H1 (cell line): Measurements from ENCODE around the gene LHFPL6. TPM values are rescaled to one million over a fixed set of nuclear protein-coding genes. Genes with fewer than 3 reads are reported as not detected.

Source experiments
- CTCF ChIA-PET: fragments of 300-600 bp; sonication (Branson Sonifier 250); formaldehyde crosslinking; loops from one replicate; lab custom pipeline; 2021; ENCODE audit not compliant: partially characterized antibody; lab: Charles Lee
- POLR2A ChIA-PET: fragments of 300-600 bp; sonication (Branson Sonifier 250); formaldehyde crosslinking; loops from one replicate; lab custom pipeline; 2021; ENCODE audit warnings: inconsistent platforms; ENCODE audit not compliant: partially characterized antibody; lab: Charles Lee
- DNase-seq, 2 experiments: peaks; one replicate each; pipeline versions ENCODE4 v3.0.0 to v3.0.0-alpha.2; 2010 to 2022; ENCODE audit warnings: low spot score in 2 of 2, low read depth in 1 of 2, mixed read lengths in 1 of 2
- FAIRE-seq: peaks from 2 replicates; lab custom pipeline; 2011; peaks lifted over from hg19 to GRCh38; lab: Jason Lieb, UNC
- H2AFZ ChIP-seq: 2 replicates; pipeline ENCODE4 v1.8.1; 2012; ENCODE audit warnings: low read length, inconsistent platforms
- H2AK5ac ChIP-seq: 2 replicates; pipeline ENCODE4 v1.6.1; 2013; ENCODE audit warnings: low read depth, low read length
- H2BK120ac ChIP-seq: replicated peaks from 2 replicates; pipeline ENCODE3; 2013; ENCODE audit warnings: low read depth, low read length, inconsistent platforms
- H2BK12ac ChIP-seq: 2 replicates; pipeline ENCODE4 v1.6.1; 2013; ENCODE audit warnings: low read depth, low read length
- H2BK15ac ChIP-seq: 2 replicates; pipeline ENCODE4 v1.6.1; 2013; ENCODE audit warnings: low read length
- H2BK20ac ChIP-seq: 2 replicates; pipeline ENCODE4 v1.6.1; 2013; ENCODE audit warnings: low read length
- H2BK5ac ChIP-seq: 2 replicates; pipeline ENCODE4 v1.6.1; 2013; ENCODE audit warnings: low read depth, low read length
- H3K14ac ChIP-seq: 2 replicates; pipeline ENCODE4 v1.6.1; 2013; ENCODE audit warnings: inconsistent platforms; ENCODE audit not compliant: insufficient read length
- H3K18ac ChIP-seq: 2 replicates; pipeline ENCODE4 v1.6.1; 2013; ENCODE audit warnings: low read length; ENCODE audit errors: extremely low read depth
- H3K23ac ChIP-seq: 2 replicates; pipeline ENCODE4 v1.6.1; 2013; ENCODE audit warnings: inconsistent platforms; ENCODE audit not compliant: insufficient read length
- H3K23me2 ChIP-seq: 2 replicates; pipeline ENCODE4 v1.6.1; 2013; ENCODE audit warnings: low read depth, low read length
- H3K27ac ChIP-seq: 2 replicates; pipeline ENCODE4 v1.6.1; 2011; ENCODE audit warnings: low read depth, low read length, inconsistent platforms
- H3K27me3 ChIP-seq, 4 experiments: replicated peaks in 1 of 4; 1 replicate in 1 of 4; 2 replicates in 3 of 4; pipeline versions ENCODE4 v1.6.1 to v1.8.1; 2011 to 2013; ENCODE audit warnings: low read length in 3 of 4, mild to moderate bottlenecking in 3 of 4, inconsistent platforms in 2 of 4, mixed read lengths in 2 of 4, moderate library complexity in 1 of 4; ENCODE audit not compliant: control insufficient read depth in 3 of 4, insufficient read depth in 3 of 4; ENCODE audit errors: extremely low read depth in 1 of 4
- H3K36me3 ChIP-seq, 4 experiments: 2 replicates each; pipeline versions ENCODE4 v1.6.1 to v1.8.1; 2011 to 2013; ENCODE audit warnings: mild to moderate bottlenecking in 4 of 4, low read length in 3 of 4, moderate library complexity in 2 of 4, control low read depth in 1 of 4, inconsistent platforms in 1 of 4; ENCODE audit not compliant: insufficient read depth in 4 of 4, control insufficient read depth in 2 of 4
- H3K4ac ChIP-seq: replicated peaks from 2 replicates; pipeline ENCODE3; 2013; ENCODE audit warnings: low read length, low read depth, mixed read lengths, inconsistent platforms; ENCODE audit not compliant: insufficient read length
- H3K4me1 ChIP-seq, 4 experiments: replicated peaks in 1 of 4; 1 replicate in 1 of 4; 2 replicates in 3 of 4; pipeline versions ENCODE4 v1.6.1 to v1.8.1; 2011 to 2013; ENCODE audit warnings: low read length in 3 of 4, inconsistent platforms in 2 of 4, mixed read lengths in 1 of 4; ENCODE audit not compliant: insufficient read depth in 4 of 4, control insufficient read depth in 3 of 4
- H3K4me2 ChIP-seq, 2 experiments: 2 replicates each; pipeline versions ENCODE4 v1.6.1 to v1.8.1; 2011 to 2013; ENCODE audit warnings: low read depth in 2 of 2, low read length in 2 of 2, control low read depth in 1 of 2, inconsistent platforms in 1 of 2, mild to moderate bottlenecking in 1 of 2; ENCODE audit not compliant: insufficient read depth in 1 of 2
- H3K4me3 ChIP-seq, 4 experiments: fragments of 200-600, 300-600 bp in 1 of 4; sonication (generic), shearing (Covaris generic), sonication (Bioruptor Twin) in 1 of 4; 2 replicates each; pipeline versions ENCODE4 v1.5.1 to v1.8.1; 2011 to 2016; ENCODE audit warnings: low read length in 4 of 4, low read depth in 3 of 4, control low read depth in 2 of 4, inconsistent platforms in 2 of 4, mild to moderate bottlenecking in 2 of 4, mixed read lengths in 1 of 4, moderate library complexity in 1 of 4; ENCODE audit not compliant: insufficient read depth in 2 of 4; ENCODE audit errors: extremely low read depth in 1 of 4
- H3K56ac ChIP-seq: replicated peaks from 2 replicates; pipeline ENCODE3; 2013; ENCODE audit warnings: low read depth, mild to moderate bottlenecking, mixed read lengths, low read length, inconsistent platforms; ENCODE audit not compliant: insufficient read length
- H3K79me1 ChIP-seq: 2 replicates; pipeline ENCODE4 v1.6.1; 2013; ENCODE audit warnings: low read depth, low read length, control low read depth
- H3K79me2 ChIP-seq, 2 experiments: 2 replicates each; pipeline versions ENCODE4 v1.6.1 to v1.8.1; 2012 to 2013; ENCODE audit warnings: low read length in 2 of 2, mild to moderate bottlenecking in 2 of 2, inconsistent platforms in 1 of 2; ENCODE audit not compliant: insufficient read depth in 2 of 2, control insufficient read depth in 1 of 2
- H3K9ac ChIP-seq, 4 experiments: replicated peaks in 1 of 4; 1 replicate in 1 of 4; 2 replicates in 3 of 4; pipeline versions ENCODE4 v1.6.1 to v1.8.1; 2011 to 2013; ENCODE audit warnings: low read depth in 3 of 4, low read length in 3 of 4, control low read depth in 2 of 4, mild to moderate bottlenecking in 2 of 4, moderate library complexity in 2 of 4, inconsistent platforms in 1 of 4; ENCODE audit errors: extremely low read depth in 1 of 4
- H3K9me3 ChIP-seq, 2 experiments: 2 replicates each; pipeline versions ENCODE4 v1.6.1 to v1.8.1; 2012 to 2013; ENCODE audit warnings: mild to moderate bottlenecking in 2 of 2, moderate library complexity in 2 of 2, control low read depth in 1 of 2, inconsistent platforms in 1 of 2, low read depth in 1 of 2, low read length in 1 of 2, mixed read lengths in 1 of 2; ENCODE audit not compliant: insufficient read depth in 2 of 2
- H4K20me1 ChIP-seq, 2 experiments: replicated peaks in 1 of 2; 2 replicates each; pipeline versions ENCODE3 to v1.8.1; 2011 to 2013; ENCODE audit warnings: inconsistent platforms in 2 of 2, low read length in 2 of 2, mild to moderate bottlenecking in 1 of 2; ENCODE audit not compliant: insufficient read depth in 2 of 2, control insufficient read depth in 1 of 2
- H4K5ac ChIP-seq: 2 replicates; pipeline ENCODE4 v1.6.1; 2013; ENCODE audit warnings: low read length, low read depth, mixed read lengths, inconsistent platforms; ENCODE audit not compliant: insufficient read length
- H4K8ac ChIP-seq: 2 replicates; pipeline ENCODE4 v1.8.0; 2013; ENCODE audit warnings: mild to moderate bottlenecking, moderate library complexity, low read length, inconsistent platforms; ENCODE audit not compliant: insufficient read depth; ENCODE audit errors: extremely low read depth
- H4K91ac ChIP-seq: replicated peaks from 2 replicates; pipeline ENCODE3; 2013; ENCODE audit warnings: low read length, mixed read lengths, inconsistent platforms; ENCODE audit not compliant: insufficient read length
- CBX8 ChIP-seq: fragments of 300-800, 300-1000 bp; sonication (generic); IDR thresholded peaks from 2 replicates; pipeline ENCODE4 v1.7.1; 2016; ENCODE audit warnings: low read depth, low read length, borderline replicate concordance
- EGR1 ChIP-seq: IDR thresholded peaks from 2 replicates; pipeline ENCODE4 v1.6.1; 2011; ENCODE audit warnings: low read depth, low read length, borderline replicate concordance
- KDM1A ChIP-seq: fragments of 200-600, 300-600 bp; sonication (generic); IDR thresholded peaks from 2 replicates; pipeline ENCODE4 v1.7.1; 2016; ENCODE audit warnings: mild to moderate bottlenecking, low read length, borderline replicate concordance
- RAD21 ChIP-seq, 2 experiments: IDR thresholded peaks in 1 of 2; conservative IDR thresholded peaks in 1 of 2; 2 replicates each; pipeline ENCODE4 v1.6.1; 2011; ENCODE audit warnings: low read depth in 2 of 2, low read length in 2 of 2, improper control_type of control experiment in 1 of 2, inconsistent platforms in 1 of 2, mild to moderate bottlenecking in 1 of 2, moderate library complexity in 1 of 2
- RBBP5 ChIP-seq: IDR thresholded peaks from 2 replicates; pipeline ENCODE4 v1.7.1; 2012; ENCODE audit warnings: low read depth, mild to moderate bottlenecking, inconsistent platforms, low read length, moderate library complexity, borderline replicate concordance
- RXRA ChIP-seq: IDR thresholded peaks from 2 replicates; pipeline ENCODE4 v1.6.1; 2011; ENCODE audit warnings: low read depth, mild to moderate bottlenecking, low read length, moderate library complexity; ENCODE audit not compliant: insufficient read depth
- WGBS, 2 experiments: shearing (Covaris generic) in 1 of 2; methylation state at CpG; one replicate each; pipeline versions ENCODE4 v1.1.6 to v1.1.7; 2013 to 2015; ENCODE audit warnings: low lambda C conversion rate in 2 of 2, mixed read lengths in 2 of 2, inconsistent platforms in 1 of 2, low coverage in 1 of 2, missing lambda C conversion rate in 1 of 2; ENCODE audit not compliant: insufficient replicate concordance in 2 of 2, insufficient coverage in 1 of 2, insufficient read length in 1 of 2; ENCODE audit errors: extremely low coverage in 1 of 2, missing lambda C conversion rate in 1 of 2; 5-methylcytosine and 5-hydroxymethylcytosine counted together
- polyA plus RNA-seq, 7 experiments: library from polyadenylated mRNA; depleted of rRNA in 3 of 7; stranded (reverse) in 5 of 7; unstranded in 2 of 7; fragments of >200 nt in 5 of 7; fragments of 200-250 nt in 2 of 7; gene quantifications; 1 replicate in 5 of 7; 2 replicates in 1 of 7; 4 replicates in 1 of 7; pipeline versions ENCODE4 v1.2.1 to v1.2.3, GENCODE V29; 2011 to 2013; ENCODE audit warnings: missing spikeins in 2 of 7, mixed read lengths in 2 of 7
- total RNA-seq: library from RNA; stranded (reverse); fragmentation: NEBNext Ultra II Directional; extraction: Animal tissue kit (Norgen Biotek cat#: 25700); gene quantifications from 2 replicates; pipeline ENCODE4 v1.2.1, GENCODE V29; 2021
- TF ChIP-seq, protein P1 (sequence below): IDR thresholded peaks from 2 replicates; pipeline ENCODE4 v1.6.1; 2012; ENCODE audit warnings: low read length, inconsistent platforms
- TF ChIP-seq, protein P2 (sequence below): IDR thresholded peaks from 2 replicates; pipeline ENCODE4 v1.6.1; 2012; ENCODE audit warnings: inconsistent platforms
- TF ChIP-seq, protein P3 (sequence below): IDR thresholded peaks from 2 replicates; pipeline ENCODE4 v1.6.1; 2012; ENCODE audit warnings: inconsistent platforms

LHFPL6 gene
- total and polyA plus RNA-seq, 2 of the 8 experiments (the other 6 are each of a cell fraction or from before 2014, with no cell fraction given), result 7.6 to 17.0 TPM

DNA sequence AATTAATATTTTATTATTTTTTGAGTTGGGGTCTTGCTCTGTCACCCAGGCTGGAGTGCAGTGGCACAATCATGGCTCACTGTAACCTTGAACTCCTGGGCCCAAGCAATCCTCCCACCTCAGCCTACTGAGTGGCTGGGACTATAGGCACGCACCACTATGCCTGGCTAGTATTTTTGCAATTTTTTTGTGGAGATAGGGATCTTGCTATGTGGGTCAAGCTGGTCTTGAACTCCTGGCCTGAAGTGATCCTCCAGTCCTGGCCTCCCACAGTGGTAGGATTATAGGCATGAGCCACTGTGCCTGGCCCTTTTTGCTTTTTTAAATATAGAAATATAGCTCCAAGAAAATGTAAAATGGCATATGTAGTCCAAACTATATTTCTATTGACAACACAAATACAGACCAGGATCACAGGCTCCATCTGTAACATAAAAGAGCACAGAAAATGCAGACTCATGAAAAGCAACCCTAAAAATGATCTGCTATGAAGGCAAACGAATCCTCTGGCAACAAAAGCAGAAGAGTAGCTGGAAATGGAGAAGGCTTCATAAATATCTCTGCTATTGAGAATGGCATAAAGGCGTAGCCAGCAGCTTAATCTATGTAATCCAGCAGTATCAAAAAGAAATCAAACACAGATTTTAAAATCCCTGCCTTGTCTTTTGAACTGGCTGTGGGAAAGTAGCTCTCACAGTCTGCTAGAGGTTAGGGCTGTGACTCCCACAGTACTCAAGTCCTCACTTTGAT is 200.6 kb downstream of the LHFPL6 start:
- Histone ChIP-seq H3K79me1 (no peaks in the 10 kb centered on the region), H3K4me2 (no peak overlapping the region), H2BK5ac (no peak overlapping the region), H3K4me1 (peaks cover 0 to 10% (median 3%) of the 10 kb centered on the region in 4 experiments; a peak in 2 of 7 replicates), H3K56ac (no peak overlapping the region), H2BK20ac (no peak overlapping the region), H2BK12ac (no peak overlapping the region), H4K20me1 (peaks cover 0 to 1% of the 10 kb centered on the region in 2 experiments), H3K23me2 (no peaks in the 10 kb centered on the region), H3K36me3 (no peaks in the 10 kb centered on the region), H2BK15ac (no peak overlapping the region), H2AFZ (no peak overlapping the region), H3K4me3 (no peak overlapping the region), H2BK120ac (no peak overlapping the region), H4K91ac (no peak overlapping the region), H3K9me3 (no peaks in the 10 kb centered on the region), H3K27me3 (no peaks in the 10 kb centered on the region), H3K14ac (no peak overlapping the region), H4K8ac (no peak overlapping the region), H2AK5ac (no peak overlapping the region), H3K18ac (no peak overlapping the region), H3K27ac (no peak overlapping the region), H3K79me2 (no peaks in the 10 kb centered on the region), H4K5ac (no peak overlapping the region), H3K23ac (no peak overlapping the region), H3K4ac (no peak overlapping the region), H3K9ac (no peak overlapping the region)
- FAIRE-seq (no peak), DNase-seq (no peak)
- 94% methylated on average over 3 of the region's 3 CpGs; no CpG with 5 or more reads in 1 of the 2 experiments for WGBS, 2 experiments
- CTCF ChIA-PET, result interaction anchor here (0.6 to 2.4 kb wide), 7 partner anchors 10 to 210 kb away, joined by 3 to 7 read pairs (median 3); no protein-coding TSS in a partner anchor
- POLR2A ChIA-PET, result no interaction called here
- TF ChIP-seq, protein P1, sequence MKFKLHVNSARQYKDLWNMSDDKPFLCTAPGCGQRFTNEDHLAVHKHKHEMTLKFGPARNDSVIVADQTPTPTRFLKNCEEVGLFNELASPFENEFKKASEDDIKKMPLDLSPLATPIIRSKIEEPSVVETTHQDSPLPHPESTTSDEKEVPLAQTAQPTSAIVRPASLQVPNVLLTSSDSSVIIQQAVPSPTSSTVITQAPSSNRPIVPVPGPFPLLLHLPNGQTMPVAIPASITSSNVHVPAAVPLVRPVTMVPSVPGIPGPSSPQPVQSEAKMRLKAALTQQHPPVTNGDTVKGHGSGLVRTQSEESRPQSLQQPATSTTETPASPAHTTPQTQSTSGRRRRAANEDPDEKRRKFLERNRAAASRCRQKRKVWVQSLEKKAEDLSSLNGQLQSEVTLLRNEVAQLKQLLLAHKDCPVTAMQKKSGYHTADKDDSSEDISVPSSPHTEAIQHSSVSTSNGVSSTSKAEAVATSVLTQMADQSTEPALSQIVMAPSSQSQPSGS, result no peak
- no peak for TF ChIP-seq RBBP5
- TF ChIP-seq, protein P2, sequence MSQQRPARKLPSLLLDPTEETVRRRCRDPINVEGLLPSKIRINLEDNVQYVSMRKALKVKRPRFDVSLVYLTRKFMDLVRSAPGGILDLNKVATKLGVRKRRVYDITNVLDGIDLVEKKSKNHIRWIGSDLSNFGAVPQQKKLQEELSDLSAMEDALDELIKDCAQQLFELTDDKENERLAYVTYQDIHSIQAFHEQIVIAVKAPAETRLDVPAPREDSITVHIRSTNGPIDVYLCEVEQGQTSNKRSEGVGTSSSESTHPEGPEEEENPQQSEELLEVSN, result no peak
- TF ChIP-seq, protein P3, sequence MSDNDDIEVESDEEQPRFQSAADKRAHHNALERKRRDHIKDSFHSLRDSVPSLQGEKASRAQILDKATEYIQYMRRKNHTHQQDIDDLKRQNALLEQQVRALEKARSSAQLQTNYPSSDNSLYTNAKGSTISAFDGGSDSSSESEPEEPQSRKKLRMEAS, result no peak
- no peak for TF ChIP-seq KDM1A
- TF ChIP-seq CBX8, result no peak
- no peak for TF ChIP-seq EGR1
- TF ChIP-seq RXRA, result no peak
- no peak for TF ChIP-seq RAD21 (IDR thresholded peaks at IDR 0.05 in 1 of 2, conservative IDR thresholded peaks at IDR 0.05 in 1 of 2; ENCODE audit: low read depth in 2 of 2, low read length in 2 of 2)
